Measurements from ENCODE around the gene L3MBTL4. TPM values are rescaled to one million over a fixed set of nuclear protein-coding genes. Genes with fewer than 3 reads are reported as not detected.
A peak's percentile ranks its signal among the peaks of the same experiment; 100 is the strongest.

L3MBTL4 gene
- total RNA-seq, 6 experiments from 2014 or later = 8.2 to 16.0 (median 11.3) TPM

DNA sequence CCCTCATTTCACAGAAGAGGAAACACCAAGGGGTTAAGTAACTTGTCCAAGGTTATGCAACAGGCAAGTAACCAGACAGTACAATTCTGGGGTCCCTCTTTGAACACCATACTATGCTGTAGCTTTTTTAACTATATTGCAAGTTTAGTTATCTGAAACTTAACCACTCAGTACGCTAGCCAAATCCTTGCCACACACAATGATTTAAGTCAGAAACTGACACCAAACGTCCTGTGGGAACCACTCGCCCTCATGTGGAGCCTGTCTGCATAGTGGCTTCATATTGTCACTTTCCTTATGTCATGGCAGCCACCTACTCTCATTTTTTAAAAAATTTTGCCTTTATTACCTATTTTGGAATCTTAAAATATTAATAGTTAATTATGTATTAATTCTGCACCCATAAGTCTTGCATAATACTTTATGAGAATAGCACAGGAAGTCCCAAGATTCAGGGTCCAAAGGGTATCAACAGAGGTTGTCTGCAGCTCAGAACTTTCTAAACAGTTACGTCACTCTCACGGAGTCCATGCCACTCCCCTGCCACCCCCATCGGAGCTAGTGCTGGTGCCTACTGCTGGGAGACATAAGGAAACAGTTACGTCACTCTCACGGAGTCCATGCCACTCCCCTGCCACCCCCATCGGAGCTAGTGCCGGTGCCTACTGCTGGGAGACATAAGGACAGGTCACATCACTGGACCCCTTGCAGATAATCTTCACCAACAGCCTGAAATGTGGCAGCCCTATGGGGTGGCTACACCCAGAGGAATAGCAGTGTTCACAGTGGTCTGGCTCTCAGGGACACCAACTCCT, 99.0 kb downstream of the L3MBTL4 start:
- intact Hi-C loops (cut with DNase I) = no loop called here
- H3K27ac ChIP-seq = peak overlapping the region in 1 of 3 donors; percentile 74
- peaks cover 0 to 30% (median 4%) of the 10 kb centered on the region in 4 donors for H3K4me1 ChIP-seq
- DNase-seq (peak; percentile 32 to 72 (median 44)), ATAC-seq (peak; percentile 80 to 89 (median 84))
- H3K9me3 ChIP-seq = no peaks in the 10 kb centered on the region
- no peaks in the 10 kb centered on the region for H3K27me3 ChIP-seq
- H3K36me3 ChIP-seq = no peaks in the 10 kb centered on the region
- 18% methylated on average over 10 of the region's 10 CpGs for WGBS (ENCODE audit: insufficient coverage, low coverage, low lambda C conversion rate, missing lambda C conversion rate)
- peak overlapping the region in 1 of 3 donors; percentile 19 for H3K4me3 ChIP-seq
- TF ChIP-seq POLR2A (IDR thresholded peaks at IDR 0.05) = no peak
- TF ChIP-seq, protein P1, sequence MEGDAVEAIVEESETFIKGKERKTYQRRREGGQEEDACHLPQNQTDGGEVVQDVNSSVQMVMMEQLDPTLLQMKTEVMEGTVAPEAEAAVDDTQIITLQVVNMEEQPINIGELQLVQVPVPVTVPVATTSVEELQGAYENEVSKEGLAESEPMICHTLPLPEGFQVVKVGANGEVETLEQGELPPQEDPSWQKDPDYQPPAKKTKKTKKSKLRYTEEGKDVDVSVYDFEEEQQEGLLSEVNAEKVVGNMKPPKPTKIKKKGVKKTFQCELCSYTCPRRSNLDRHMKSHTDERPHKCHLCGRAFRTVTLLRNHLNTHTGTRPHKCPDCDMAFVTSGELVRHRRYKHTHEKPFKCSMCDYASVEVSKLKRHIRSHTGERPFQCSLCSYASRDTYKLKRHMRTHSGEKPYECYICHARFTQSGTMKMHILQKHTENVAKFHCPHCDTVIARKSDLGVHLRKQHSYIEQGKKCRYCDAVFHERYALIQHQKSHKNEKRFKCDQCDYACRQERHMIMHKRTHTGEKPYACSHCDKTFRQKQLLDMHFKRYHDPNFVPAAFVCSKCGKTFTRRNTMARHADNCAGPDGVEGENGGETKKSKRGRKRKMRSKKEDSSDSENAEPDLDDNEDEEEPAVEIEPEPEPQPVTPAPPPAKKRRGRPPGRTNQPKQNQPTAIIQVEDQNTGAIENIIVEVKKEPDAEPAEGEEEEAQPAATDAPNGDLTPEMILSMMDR (IDR thresholded peaks at IDR 0.05) = no peak

DNA sequence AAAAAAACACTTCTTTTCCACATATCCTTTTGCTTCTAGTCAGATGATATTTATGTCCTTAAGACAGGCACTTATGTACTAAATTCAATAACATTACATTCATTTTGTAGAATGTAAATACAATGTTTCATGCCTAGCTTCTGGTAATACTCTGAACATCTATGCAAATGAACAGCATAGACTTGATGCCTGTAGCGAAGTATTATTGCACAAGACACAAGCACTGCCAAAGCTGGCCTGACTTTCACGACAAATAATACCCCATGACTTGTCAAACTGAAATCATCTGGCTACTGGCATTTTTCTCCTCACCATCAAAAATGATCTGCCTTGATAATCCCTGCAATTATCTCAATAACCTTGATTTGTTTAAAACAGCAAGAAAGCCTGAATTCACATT, 101.3 kb downstream of the L3MBTL4 start:
- H3K4me1 ChIP-seq = peaks cover 0 to 30% (median 4%) of the 10 kb centered on the region in 4 donors
- intact Hi-C loops (cut with DNase I) = no loop called here
- ATAC-seq (peak; percentile 72 to 84 (median 77)), DNase-seq (peak in 2 of 3 donors; percentile 22 to 58)
- TF ChIP-seq POLR2A (IDR thresholded peaks at IDR 0.05) = no peak
- TF ChIP-seq, protein P1 (IDR thresholded peaks at IDR 0.05) = no peak
- WGBS (ENCODE audit: insufficient coverage, low coverage, low lambda C conversion rate, missing lambda C conversion rate) = 18% methylated on average over 2 of the region's 2 CpGs
- H3K27ac ChIP-seq = no peak overlapping the region
- no peak overlapping the region for H3K4me3 ChIP-seq
- no peaks in the 10 kb centered on the region for H3K36me3 ChIP-seq
- no peaks in the 10 kb centered on the region for H3K9me3 ChIP-seq
- H3K27me3 ChIP-seq = no peaks in the 10 kb centered on the region

- Histone ChIP-seq H3K36me3 (no peaks in the 10 kb centered on the region), H3K9me3 (no peaks in the 10 kb centered on the region), H3K27ac (no peak overlapping the region), H3K4me3 (no peak overlapping the region), H3K4me1 (peaks cover 0 to 30% (median 4%) of the 10 kb centered on the region in 4 donors), H3K27me3 (no peaks in the 10 kb centered on the region)
- ATAC-seq (no peak), DNase-seq (no peak)
- intact Hi-C loops (cut with DNase I) = no loop called here
- WGBS (ENCODE audit: insufficient coverage, low coverage, low lambda C conversion rate, missing lambda C conversion rate) = 92% methylated on average over 8 of the region's 8 CpGs
- TF ChIP-seq, protein P1 (IDR thresholded peaks at IDR 0.05) = no peak
- TF ChIP-seq POLR2A (IDR thresholded peaks at IDR 0.05) = no peak
Observed at GRCh38 chr18:6311456-6312215, 103.1 kb downstream of the L3MBTL4 start.

- 88% methylated on average over 2 of the region's 2 CpGs for WGBS (ENCODE audit: insufficient coverage, low coverage, low lambda C conversion rate, missing lambda C conversion rate)
Observed at GRCh38 chr18:6310714-6311113, 104.0 kb downstream of the L3MBTL4 start.

More at GRCh38 chr18:6310714-6311113, 104.0 kb downstream of the L3MBTL4 start:
- Histone ChIP-seq H3K4me1 (peaks cover 0 to 24% (median 4%) of the 10 kb centered on the region in 4 donors), H3K27ac (no peak overlapping the region), H3K27me3 (no peaks in the 10 kb centered on the region), H3K36me3 (no peaks in the 10 kb centered on the region), H3K9me3 (no peaks in the 10 kb centered on the region), H3K4me3 (no peak overlapping the region)
- no peak for DNase-seq
- no peak for ATAC-seq
- no peak for TF ChIP-seq POLR2A (IDR thresholded peaks at IDR 0.05)
- TF ChIP-seq, protein P1 (IDR thresholded peaks at IDR 0.05) = no peak
- intact Hi-C loops (cut with DNase I) = no loop called here
